Activated CD4-positive, alpha-beta T cell treated with anti-CD3 and anti-CD28 coated beads, Interleukin-2, amount 10 ng/mL, durations not matched to agents 24 days and 14 days (primary cell): Measurements from ENCODE around the gene CDH4. TPM values are rescaled to one million over a fixed set of nuclear protein-coding genes. Genes with fewer than 3 reads are reported as not detected.

Source experiments
- DNase-seq: peaks from one replicate; pipeline ENCODE4 v3.0.0; 2022
- H3K27ac Mint-ChIP-seq: one replicate; pipeline ENCODE4 v1.8.0; 2022; ENCODE audit warnings: mild to moderate bottlenecking, mixed read lengths
- H3K27me3 Mint-ChIP-seq: one replicate; pipeline ENCODE4 v1.8.0; 2022; ENCODE audit warnings: mixed read lengths
- H3K36me3 Mint-ChIP-seq: one replicate; pipeline ENCODE4 v1.8.0; 2022; ENCODE audit warnings: low read depth, mild to moderate bottlenecking, mixed read lengths
- H3K4me1 Mint-ChIP-seq: one replicate; pipeline ENCODE4 v1.8.0; 2021; ENCODE audit warnings: mixed read lengths
- H3K4me3 Mint-ChIP-seq: one replicate; pipeline ENCODE4 v1.8.0; 2022; ENCODE audit warnings: mild to moderate bottlenecking, moderate library complexity, mixed read lengths
- H3K9me3 Mint-ChIP-seq: one replicate; pipeline ENCODE4 v1.8.0; 2021; ENCODE audit warnings: mixed read lengths
- intact Hi-C: fragments of 100-400 bp; cut with micrococcal nuclease; formaldehyde crosslinking; loops from one replicate; pipeline ENCODE4 v1.15.1; 2023
- total RNA-seq: library from RNA; stranded (reverse); gene quantifications from 2 replicates; pipeline ENCODE4 v1.2.3, GENCODE V29; 2022

CDH4 gene
- total RNA-seq, 1 donor from 2014 or later = not detected

- Mint-ChIP-seq H3K4me3 (no peak overlapping the region), H3K27ac (no peak overlapping the region), H3K36me3 (no peaks in the 10 kb centered on the region), H3K27me3 (no peaks in the 10 kb centered on the region), H3K4me1 (no peaks in the 10 kb centered on the region), H3K9me3 (no peaks in the 10 kb centered on the region)
- intact Hi-C loops = no loop called here
- DNase-seq = no peak
Measured at GRCh38 chr20:61690993-61691838, 439.2 kb downstream of the CDH4 start.

GRCh38 chr20:61691978-61692377 is 439.9 kb downstream of the CDH4 start:
- Mint-ChIP-seq H3K4me3 (no peak overlapping the region), H3K27me3 (no peaks in the 10 kb centered on the region), H3K36me3 (no peaks in the 10 kb centered on the region), H3K27ac (no peak overlapping the region), H3K4me1 (no peaks in the 10 kb centered on the region), H3K9me3 (no peaks in the 10 kb centered on the region)
- intact Hi-C loops = no loop called here
- DNase-seq = no peak

GRCh38 chr20:61692479-61692878 is 440.4 kb downstream of the CDH4 start:
- no peak for DNase-seq
- H3K4me3 Mint-ChIP-seq = no peak overlapping the region
- H3K27me3 Mint-ChIP-seq = no peaks in the 10 kb centered on the region
- H3K36me3 Mint-ChIP-seq = no peaks in the 10 kb centered on the region
- no peaks in the 10 kb centered on the region for H3K9me3 Mint-ChIP-seq
- no peaks in the 10 kb centered on the region for H3K4me1 Mint-ChIP-seq
- H3K27ac Mint-ChIP-seq = no peak overlapping the region
- intact Hi-C loops = no loop called here

GRCh38 chr20:61693055-61693600 is 441.1 kb downstream of the CDH4 start:
- Mint-ChIP-seq H3K36me3 (no peaks in the 10 kb centered on the region), H3K4me3 (no peak overlapping the region), H3K4me1 (no peaks in the 10 kb centered on the region), H3K27me3 (no peaks in the 10 kb centered on the region), H3K27ac (no peak overlapping the region), H3K9me3 (no peaks in the 10 kb centered on the region)
- intact Hi-C loops = no loop called here
- no peak for DNase-seq

GRCh38 chr20:61694682-61695081 is 442.6 kb downstream of the CDH4 start:
- H3K4me3 Mint-ChIP-seq = no peak overlapping the region
- intact Hi-C loops = no loop called here
- H3K27me3 Mint-ChIP-seq = no peaks in the 10 kb centered on the region
- H3K4me1 Mint-ChIP-seq = no peaks in the 10 kb centered on the region
- no peak overlapping the region for H3K27ac Mint-ChIP-seq
- H3K36me3 Mint-ChIP-seq = no peaks in the 10 kb centered on the region
- no peaks in the 10 kb centered on the region for H3K9me3 Mint-ChIP-seq
- no peak for DNase-seq

- Mint-ChIP-seq H3K4me1 (no peaks in the 10 kb centered on the region), H3K27ac (no peak overlapping the region), H3K4me3 (no peak overlapping the region), H3K27me3 (no peaks in the 10 kb centered on the region), H3K36me3 (no peaks in the 10 kb centered on the region), H3K9me3 (no peaks in the 10 kb centered on the region)
- intact Hi-C loops = no loop called here
- no peak for DNase-seq
Measured at GRCh38 chr20:61695741-61696140, 443.7 kb downstream of the CDH4 start.

GRCh38 chr20:61696181-61696735 is 444.2 kb downstream of the CDH4 start:
- Mint-ChIP-seq H3K27me3 (no peaks in the 10 kb centered on the region), H3K4me1 (no peaks in the 10 kb centered on the region), H3K36me3 (no peaks in the 10 kb centered on the region), H3K27ac (no peak overlapping the region), H3K9me3 (no peaks in the 10 kb centered on the region), H3K4me3 (no peak overlapping the region)
- intact Hi-C loops = no loop called here
- no peak for DNase-seq

GRCh38 chr20:61697666-61698597 is 445.9 kb downstream of the CDH4 start:
- intact Hi-C loops = no loop called here
- DNase-seq = no peak
- H3K27me3 Mint-ChIP-seq = no peaks in the 10 kb centered on the region
- no peaks in the 10 kb centered on the region for H3K9me3 Mint-ChIP-seq
- no peaks in the 10 kb centered on the region for H3K4me1 Mint-ChIP-seq
- H3K4me3 Mint-ChIP-seq = no peak overlapping the region
- no peaks in the 10 kb centered on the region for H3K36me3 Mint-ChIP-seq
- no peak overlapping the region for H3K27ac Mint-ChIP-seq

- intact Hi-C loops = no loop called here
- Mint-ChIP-seq H3K27ac (no peak overlapping the region), H3K27me3 (no peaks in the 10 kb centered on the region), H3K4me3 (no peak overlapping the region), H3K9me3 (no peaks in the 10 kb centered on the region), H3K36me3 (no peaks in the 10 kb centered on the region), H3K4me1 (no peaks in the 10 kb centered on the region)
- DNase-seq = no peak
Measured at GRCh38 chr20:61698598-61699494, 446.8 kb downstream of the CDH4 start.

- no peak for DNase-seq
- Mint-ChIP-seq H3K27me3 (no peaks in the 10 kb centered on the region), H3K9me3 (no peaks in the 10 kb centered on the region), H3K27ac (no peak overlapping the region), H3K4me3 (no peak overlapping the region), H3K36me3 (no peaks in the 10 kb centered on the region), H3K4me1 (no peaks in the 10 kb centered on the region)
- intact Hi-C loops = no loop called here
Measured at GRCh38 chr20:61699495-61700374, 447.7 kb downstream of the CDH4 start.

GRCh38 chr20:61700595-61701140 is 448.6 kb downstream of the CDH4 start:
- no peaks in the 10 kb centered on the region for H3K4me1 Mint-ChIP-seq
- no peaks in the 10 kb centered on the region for H3K36me3 Mint-ChIP-seq
- DNase-seq = no peak
- H3K27ac Mint-ChIP-seq = no peak overlapping the region
- H3K27me3 Mint-ChIP-seq = no peaks in the 10 kb centered on the region
- H3K9me3 Mint-ChIP-seq = no peaks in the 10 kb centered on the region
- no peak overlapping the region for H3K4me3 Mint-ChIP-seq
- intact Hi-C loops = no loop called here

GRCh38 chr20:61701401-61701800 is 449.3 kb downstream of the CDH4 start:
- intact Hi-C loops = no loop called here
- Mint-ChIP-seq H3K4me1 (no peaks in the 10 kb centered on the region), H3K36me3 (no peaks in the 10 kb centered on the region), H3K27me3 (no peaks in the 10 kb centered on the region), H3K4me3 (no peak overlapping the region), H3K9me3 (no peaks in the 10 kb centered on the region), H3K27ac (no peak overlapping the region)
- no peak for DNase-seq
